Neural progenitor cell (in vitro differentiated cells): ENCODE measurements around the gene OSTN. TPM values are rescaled to one million over a fixed set of nuclear protein-coding genes. Genes with fewer than 3 reads are reported as not detected.
"Not testable (repeated sequence)": the region's sequence is repeated elsewhere in the genome, so short reads cannot be mapped to it uniquely, and the experiment has no call there.

ENCODE experiments used
- DNase-seq: peaks from one replicate; pipeline ENCODE4 v3.0.0-alpha.2; 2016; ENCODE audit warnings: low spot score
- H2AFZ ChIP-seq: fragments of 200-600 bp; sonication (generic); replicated peaks from 2 replicates; pipeline ENCODE4 v1.6.1; 2016; ENCODE audit warnings: antibody characterized with exemption
- H3F3A ChIP-seq: fragments of 200-600 bp; sonication (generic); 2 replicates; pipeline ENCODE4 v1.6.1; 2016; ENCODE audit warnings: antibody characterized with exemption, low read depth
- H3K27ac ChIP-seq: fragments of 200-600 bp; sonication (generic); 2 replicates; pipeline ENCODE4 v1.5.1; 2016; ENCODE audit warnings: mild to moderate bottlenecking
- H3K27me3 ChIP-seq: fragments of 200-600 bp; sonication (generic); 2 replicates; pipeline ENCODE4 v1.6.1; 2016; ENCODE audit warnings: mild to moderate bottlenecking, moderate library complexity
- H3K36me3 ChIP-seq: fragments of 200-600 bp; sonication (generic); 2 replicates; pipeline ENCODE4 v1.5.1; 2016
- H3K4me1 ChIP-seq: fragments of 200-600 bp; sonication (generic); 2 replicates; pipeline ENCODE4 v1.6.1; 2016; ENCODE audit warnings: mixed run types
- H3K4me2 ChIP-seq: fragments of 200-600 bp; sonication (generic); 2 replicates; pipeline ENCODE4 v1.6.1; 2016
- H3K4me3 ChIP-seq: fragments of 200-600 bp; sonication (generic); 2 replicates; pipeline ENCODE4 v1.5.1; 2016
- H3K79me2 ChIP-seq: fragments of 200-600 bp; sonication (generic); 2 replicates; pipeline ENCODE4 v1.6.1; 2016; ENCODE audit warnings: low read depth
- H3K9ac ChIP-seq: fragments of 200-600 bp; sonication (generic); 2 replicates; pipeline ENCODE4 v1.6.1; 2016
- H3K9me3 ChIP-seq: fragments of 200-600 bp; sonication (generic); 2 replicates; pipeline ENCODE4 v1.5.1; 2016; ENCODE audit warnings: low read depth
- H4K20me1 ChIP-seq: fragments of 200-600 bp; sonication (generic); 2 replicates; pipeline ENCODE4 v1.6.1; 2016; ENCODE audit warnings: low read depth
- H3K27ac Mint-ChIP-seq: 3 replicates; pipeline ENCODE4 v1.8.0; 2021; ENCODE audit warnings: mixed read lengths
- H3K27me3 Mint-ChIP-seq: 2 replicates; pipeline ENCODE4 v1.8.0; 2022; ENCODE audit warnings: low read depth, mild to moderate bottlenecking, inconsistent platforms, moderate library complexity, mixed read lengths; ENCODE audit not compliant: insufficient read depth
- H3K36me3 Mint-ChIP-seq: 3 replicates; pipeline ENCODE4 v1.8.0; 2021; ENCODE audit warnings: mixed read lengths
- H3K4me1 Mint-ChIP-seq: 3 replicates; pipeline ENCODE4 v1.8.0; 2021; ENCODE audit warnings: mixed read lengths
- H3K4me3 Mint-ChIP-seq: 3 replicates; pipeline ENCODE4 v1.8.0; 2021; ENCODE audit warnings: mild to moderate bottlenecking, moderate library complexity, mixed read lengths
- H3K9me3 Mint-ChIP-seq: 3 replicates; pipeline ENCODE4 v1.8.0; 2020; ENCODE audit warnings: mixed read lengths
- CTCF ChIP-seq: fragments of 200-600 bp; sonication (generic); IDR thresholded peaks from 2 replicates; pipeline ENCODE4 v1.5.1; 2017; ENCODE audit warnings: antibody characterized with exemption, mild to moderate bottlenecking
- EZH2 ChIP-seq: fragments of 200-600 bp; sonication (generic); IDR thresholded peaks from 2 replicates; pipeline ENCODE4 v1.6.1; 2017; ENCODE audit warnings: antibody characterized with exemption, mild to moderate bottlenecking, moderate library complexity
- EZH2phosphoT487 ChIP-seq: fragments of 200-600 bp; sonication (generic); IDR thresholded peaks from 2 replicates; pipeline ENCODE4 v1.6.1; 2017; ENCODE audit warnings: antibody characterized with exemption
- total RNA-seq: library from RNA; depleted of rRNA; stranded (reverse); fragments of >200 nt; gene quantifications from 2 replicates; pipeline ENCODE4 v1.2.3, GENCODE V29; 2015; ENCODE audit warnings: low replicate concordance

OSTN gene
- total RNA-seq, 1 donor from 2014 or later, result 1.2 TPM

GRCh38 chr3:191263850-191264249 lies 64.8 kb downstream of the OSTN start:
- Histone ChIP-seq H2AFZ (no peak overlapping the region), H3K4me3 (no peak overlapping the region), H3K9me3 (no peaks in the 10 kb centered on the region), H3K79me2 (no peaks in the 10 kb centered on the region), H3K9ac (no peak overlapping the region), H3K27me3 (no peaks in the 10 kb centered on the region), H3K4me1 (peaks cover 36% of the 10 kb centered on the region), H3K36me3 (no peaks in the 10 kb centered on the region), H4K20me1 (no peaks in the 10 kb centered on the region), H3K27ac (no peak overlapping the region), H3F3A (peaks cover 18% of the 10 kb centered on the region), H3K4me2 (no peak overlapping the region)
- Mint-ChIP-seq H3K27ac (no peak overlapping the region), H3K4me3 (no peak overlapping the region), H3K4me1 (peaks cover 19% of the 10 kb centered on the region), H3K27me3 (peaks cover 5% of the 10 kb centered on the region), H3K36me3 (no peaks in the 10 kb centered on the region), H3K9me3 (no peaks in the 10 kb centered on the region)
- DNase-seq, result no peak
- TF ChIP-seq EZH2phosphoT487, result no peak
- no peak for TF ChIP-seq EZH2
- no peak for TF ChIP-seq CTCF

- Histone ChIP-seq H3F3A (no peaks in the 10 kb centered on the region), H3K4me2 (no peak overlapping the region), H2AFZ (no peak overlapping the region), H3K9ac (no peak overlapping the region), H4K20me1 (no peaks in the 10 kb centered on the region), H3K36me3 (no peaks in the 10 kb centered on the region), H3K4me3 (no peak overlapping the region), H3K27ac (no peak overlapping the region), H3K79me2 (no peaks in the 10 kb centered on the region), H3K4me1 (peaks cover 9% of the 10 kb centered on the region), H3K9me3 (no peaks in the 10 kb centered on the region), H3K27me3 (no peaks in the 10 kb centered on the region)
- Mint-ChIP-seq H3K9me3 (peaks cover 3% of the 10 kb centered on the region), H3K36me3 (no peaks in the 10 kb centered on the region), H3K4me3 (no peak overlapping the region), H3K4me1 (peaks cover 3% of the 10 kb centered on the region), H3K27ac (no peak overlapping the region), H3K27me3 (no peaks in the 10 kb centered on the region)
- DNase-seq, result no peak
- TF ChIP-seq CTCF (no peak), EZH2phosphoT487 (no peak), EZH2 (no peak)
Observed at GRCh38 chr3:191268737-191269136, 69.7 kb downstream of the OSTN start.

GRCh38 chr3:191269289-191270085 lies 70.4 kb downstream of the OSTN start:
- no peak overlapping the region for H3K27ac ChIP-seq

GRCh38 chr3:191275244-191275643 lies 76.2 kb downstream of the OSTN start:
- not testable (repeated sequence) for H3K36me3 ChIP-seq, H3K27ac ChIP-seq, H3K27me3 Mint-ChIP-seq, H3K9ac ChIP-seq, H3K27ac Mint-ChIP-seq, H3K9me3 Mint-ChIP-seq, H3K4me3 Mint-ChIP-seq, H4K20me1 ChIP-seq, H3K9me3 ChIP-seq, H3K4me1 ChIP-seq, H3K27me3 ChIP-seq, H3K79me2 ChIP-seq, DNase-seq, H3K4me2 ChIP-seq, H3K4me3 ChIP-seq, H3K4me1 Mint-ChIP-seq, H2AFZ ChIP-seq, H3K36me3 Mint-ChIP-seq, H3F3A ChIP-seq

More at GRCh38 chr3:191269289-191270085, 70.4 kb downstream of the OSTN start:
- Mint-ChIP-seq H3K36me3 (no peaks in the 10 kb centered on the region), H3K27me3 (no peaks in the 10 kb centered on the region), H3K4me3 (no peak overlapping the region), H3K4me1 (peaks cover 3% of the 10 kb centered on the region), H3K27ac (no peak overlapping the region), H3K9me3 (peaks cover 3% of the 10 kb centered on the region)
- Histone ChIP-seq H3K4me2 (no peak overlapping the region), H3K27me3 (no peaks in the 10 kb centered on the region), H3K79me2 (no peaks in the 10 kb centered on the region), H3K4me1 (peaks cover 2% of the 10 kb centered on the region), H3K9me3 (no peaks in the 10 kb centered on the region), H4K20me1 (no peaks in the 10 kb centered on the region), H3K4me3 (no peak overlapping the region), H3K9ac (no peak overlapping the region), H2AFZ (no peak overlapping the region), H3F3A (no peaks in the 10 kb centered on the region), H3K36me3 (no peaks in the 10 kb centered on the region)
- DNase-seq, result no peak
- TF ChIP-seq EZH2phosphoT487 (no peak), EZH2 (no peak), CTCF (no peak)
